ENCODE measurements around the gene SLC9A3.

Gene SLC9A3

GRCh38 chr5:451587-452458 lies 72.4 kb downstream of the SLC9A3 start:
- TF ChIP-seq CTCF (IDR thresholded peaks at IDR 0.05; ENCODE audit: extremely low read depth, insufficient read depth, missing control alignments), result no peak
- in situ Hi-C loops (cut with MboI; ENCODE audit: low pct_unique_long_range_greater_than_20kb, low sequenced_read_pairs, unreplicated experiment), result no loop called here
- no peak for DNase-seq (ENCODE audit: low spot score)

GRCh38 chr5:449151-449550 lies 75.1 kb downstream of the SLC9A3 start:
- DNase-seq (ENCODE audit: low spot score), result no peak
- TF ChIP-seq CTCF (IDR thresholded peaks at IDR 0.05; ENCODE audit: extremely low read depth, insufficient read depth, missing control alignments), result no peak
- in situ Hi-C loops (cut with MboI; ENCODE audit: low pct_unique_long_range_greater_than_20kb, low sequenced_read_pairs, unreplicated experiment), result no loop called here

- TF ChIP-seq CTCF (IDR thresholded peaks at IDR 0.05; ENCODE audit: extremely low read depth, insufficient read depth, missing control alignments), result no peak
- no peak for DNase-seq (ENCODE audit: low spot score)
- in situ Hi-C loops (cut with MboI; ENCODE audit: low pct_unique_long_range_greater_than_20kb, low sequenced_read_pairs, unreplicated experiment), result no loop called here
Observed at GRCh38 chr5:448766-449090, 75.5 kb downstream of the SLC9A3 start.

- no peak for DNase-seq (ENCODE audit: low spot score)
- in situ Hi-C loops (cut with MboI; ENCODE audit: low pct_unique_long_range_greater_than_20kb, low sequenced_read_pairs, unreplicated experiment), result no loop called here
Observed at GRCh38 chr5:448061-448765, 76.0 kb downstream of the SLC9A3 start.

GRCh38 chr5:447501-447900 lies 76.7 kb downstream of the SLC9A3 start:
- no peak for DNase-seq (ENCODE audit: low spot score)
- no peak for TF ChIP-seq CTCF (IDR thresholded peaks at IDR 0.05; ENCODE audit: extremely low read depth, insufficient read depth, missing control alignments)
- in situ Hi-C loops (cut with MboI; ENCODE audit: low pct_unique_long_range_greater_than_20kb, low sequenced_read_pairs, unreplicated experiment), result no loop called here

More at GRCh38 chr5:448061-448765, 76.0 kb downstream of the SLC9A3 start:
- TF ChIP-seq CTCF (IDR thresholded peaks at IDR 0.05; ENCODE audit: extremely low read depth, insufficient read depth, missing control alignments), result no peak

GRCh38 chr5:446883-447263 lies 77.4 kb downstream of the SLC9A3 start:
- peak; percentile 65 for TF ChIP-seq CTCF (IDR thresholded peaks at IDR 0.05; ENCODE audit: extremely low read depth, insufficient read depth, missing control alignments)
- in situ Hi-C loops (cut with MboI; ENCODE audit: low pct_unique_long_range_greater_than_20kb, low sequenced_read_pairs, unreplicated experiment), result no loop called here
- DNase-seq (ENCODE audit: low spot score), result peak; percentile 78

All from GM13977 (cell line).